ENCODE measurements around the gene MRPL1. TPM values are rescaled to one million over a fixed set of nuclear protein-coding genes. Genes with fewer than 3 reads are reported as not detected.

Gene MRPL1
- total and polyA plus RNA-seq, 9 of the 15 experiments (the other 6 are each of a cell fraction or from before 2014, with no cell fraction given) = 38.4 to 75.7 (median 63.7) TPM

DNA sequence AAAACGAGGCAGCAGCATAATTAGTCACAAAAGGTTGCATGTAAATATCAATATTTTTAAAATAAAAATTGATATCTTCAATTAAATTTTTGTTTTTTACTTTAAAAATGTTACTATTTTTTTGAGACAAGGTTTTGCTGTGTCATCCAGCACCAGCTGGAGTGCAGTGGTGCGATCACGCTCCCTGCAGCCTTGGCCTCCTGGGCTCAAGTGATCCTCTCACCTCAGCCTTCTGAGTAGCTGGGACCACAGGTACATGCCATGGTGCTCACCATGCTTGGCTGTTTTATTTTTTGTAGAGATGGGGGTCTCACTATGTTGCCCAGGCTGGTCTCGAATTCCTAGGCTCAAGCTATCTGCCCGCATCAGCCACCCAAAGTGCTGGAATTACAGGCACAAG is 97.7 kb downstream of the MRPL1 start:
- Histone ChIP-seq H3K27ac (ENCODE audit: extremely low read depth, low read depth, low read length) (no peak overlapping the region), H3K4me3 (no peak overlapping the region), H3K4me2 (ENCODE audit: insufficient read depth, low read length) (no peak overlapping the region), H3K9ac (ENCODE audit: insufficient read depth in 1 of 2, low read depth in 2 of 2, low read length in 2 of 2) (no peak overlapping the region), H3K36me3 (ENCODE audit: control insufficient read depth, insufficient read depth, low read length) (no peaks in the 10 kb centered on the region), H3K79me2 (ENCODE audit: control insufficient read depth, insufficient read depth, low read length) (no peaks in the 10 kb centered on the region), H2AFZ (ENCODE audit: low read depth, low read length) (no peak overlapping the region), H3K4me1 (replicated peaks in 1 of 2; ENCODE audit: control insufficient read depth in 2 of 2, insufficient read depth in 2 of 2, low read length in 2 of 2) (no peaks in the 10 kb centered on the region), H3K9me3 (replicated peaks; ENCODE audit: control insufficient read depth, insufficient read depth, low read depth, low read length) (no peaks in the 10 kb centered on the region), H4K20me1 (replicated peaks; ENCODE audit: control insufficient read depth, insufficient read depth, low read length) (no peaks in the 10 kb centered on the region), H3K9me1 (ENCODE audit: control insufficient read depth, insufficient read depth, low read length) (no peaks in the 10 kb centered on the region), H3K27me3 (ENCODE audit: control insufficient read depth in 2 of 2, insufficient read depth in 2 of 2, low read length in 2 of 2) (no peaks in the 10 kb centered on the region)
- TF ChIP-seq NFE2 (IDR thresholded peaks at IDR 0.05; ENCODE audit: low read depth) (peak; percentile 80), MAFF (IDR thresholded peaks at IDR 0.05; ENCODE audit: low read length) (peak; percentile 46; the same call in 1 of the 2 replicates), C11orf30 (IDR thresholded peaks at IDR 0.05; ENCODE audit: low read depth) (peak; percentile 38), ZNF316 (IDR thresholded peaks at IDR 0.05) (peak; percentile 46; the same call in 1 of the 2 replicates), RFX5 (IDR thresholded peaks at IDR 0.05; ENCODE audit: low read depth, low read length) (no peak), ZNF121 (CRISPR knock-in tag; conservative IDR thresholded peaks at IDR 0.05) (peak; percentile 18; the same call in 1 of the 2 replicates), SIN3A (IDR thresholded peaks at IDR 0.05; ENCODE audit: borderline replicate concordance in 2 of 2, control insufficient read depth in 1 of 2, low read depth in 2 of 2, low read length in 2 of 2) (no peak)
- 55% methylated on average over 5 of the region's 5 CpGs for WGBS (ENCODE audit: insufficient coverage, low coverage, missing lambda C conversion rate)
- peak in 1 of 4 experiments; percentile 10 for DNase-seq (ENCODE audit: extremely low read depth in 1 of 4, low spot score in 3 of 4)
- ChIA-PET CTCF (ENCODE audit: low intra/inter-chr PET ratio) (no interaction called here), POLR2A (no interaction called here)
- BruUV-seq (replicated peaks) = no TSS peak
- intact Hi-C loops (cut with micrococcal nuclease) = no loop called here
- in situ Hi-C loops (cut with MboI) = no loop called here
- FAIRE-seq = no peak
- ATAC-seq = peak; percentile 49; the same call in 1 of the 3 replicates

DNA sequence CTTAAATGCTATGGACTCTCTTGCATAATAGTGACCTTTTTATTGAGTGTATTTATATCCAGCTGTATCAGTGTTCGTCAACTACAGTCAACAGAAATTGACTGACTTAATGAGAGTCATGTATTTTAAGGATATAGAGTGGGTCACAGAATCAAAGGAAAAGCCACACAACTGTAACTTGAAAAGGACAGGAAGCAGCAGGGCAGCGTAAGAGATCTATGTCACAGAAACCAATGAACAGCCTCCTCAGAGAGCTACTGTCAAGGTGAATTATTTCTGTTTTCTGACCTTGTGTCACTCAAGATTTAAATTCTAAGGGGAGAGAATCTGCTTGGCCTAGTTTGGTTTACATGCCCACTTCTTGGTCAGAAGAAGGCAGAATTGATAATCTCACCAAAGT is 100.4 kb downstream of the MRPL1 start:
- in situ Hi-C loops (cut with MboI) = no loop called here
- no peak for TF ChIP-seq ZNF395 (CRISPR knock-in tag; IDR thresholded peaks at IDR 0.05)
- TF ChIP-seq, protein P1, sequence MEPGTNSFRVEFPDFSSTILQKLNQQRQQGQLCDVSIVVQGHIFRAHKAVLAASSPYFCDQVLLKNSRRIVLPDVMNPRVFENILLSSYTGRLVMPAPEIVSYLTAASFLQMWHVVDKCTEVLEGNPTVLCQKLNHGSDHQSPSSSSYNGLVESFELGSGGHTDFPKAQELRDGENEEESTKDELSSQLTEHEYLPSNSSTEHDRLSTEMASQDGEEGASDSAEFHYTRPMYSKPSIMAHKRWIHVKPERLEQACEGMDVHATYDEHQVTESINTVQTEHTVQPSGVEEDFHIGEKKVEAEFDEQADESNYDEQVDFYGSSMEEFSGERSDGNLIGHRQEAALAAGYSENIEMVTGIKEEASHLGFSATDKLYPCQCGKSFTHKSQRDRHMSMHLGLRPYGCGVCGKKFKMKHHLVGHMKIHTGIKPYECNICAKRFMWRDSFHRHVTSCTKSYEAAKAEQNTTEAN (CRISPR knock-in tag; IDR thresholded peaks at IDR 0.05) = no peak
- TF ChIP-seq ZNF354B (CRISPR knock-in tag; IDR thresholded peaks at IDR 0.05) = no peak
- TF ChIP-seq RCOR1 (IDR thresholded peaks at IDR 0.05; ENCODE audit: borderline replicate concordance in 1 of 2, low read depth in 2 of 2, low read length in 2 of 2) = no peak
- no peak for TF ChIP-seq BRCA1 (IDR thresholded peaks at IDR 0.05)
- no peak for TF ChIP-seq BRCA1 (CRISPR knock-in tag; IDR thresholded peaks at IDR 0.05)
- TF ChIP-seq ZBTB12 (CRISPR knock-in tag; IDR thresholded peaks at IDR 0.05) = no peak

More for the DNA sequence above, 100.4 kb downstream of the MRPL1 start:
- no peaks in the 10 kb centered on the region for H3K36me3 ChIP-seq (ENCODE audit: control insufficient read depth, insufficient read depth, low read length)
- no peaks in the 10 kb centered on the region; a peak in 1 of 5 replicates for H3K27me3 ChIP-seq (ENCODE audit: control insufficient read depth in 2 of 2, insufficient read depth in 2 of 2, low read length in 2 of 2)
- no peaks in the 10 kb centered on the region for H3K9me1 ChIP-seq (ENCODE audit: control insufficient read depth, insufficient read depth, low read length)
- WGBS (ENCODE audit: insufficient coverage, low coverage, missing lambda C conversion rate) = 22% methylated on average over 2 of the region's 2 CpGs
- POLR2A ChIA-PET = no interaction called here
- no peaks in the 10 kb centered on the region for H3K4me1 ChIP-seq (replicated peaks in 1 of 2; ENCODE audit: control insufficient read depth in 2 of 2, insufficient read depth in 2 of 2, low read length in 2 of 2)
- no peak for ATAC-seq
- DNase-seq (ENCODE audit: extremely low read depth in 1 of 4, low spot score in 3 of 4) = no peak
- intact Hi-C loops (cut with micrococcal nuclease) = no loop called here
- H3K27ac ChIP-seq (ENCODE audit: extremely low read depth, low read depth, low read length) = no peak overlapping the region
- no peak for FAIRE-seq
- CTCF ChIA-PET (ENCODE audit: low intra/inter-chr PET ratio) = no interaction called here
- H2AFZ ChIP-seq (ENCODE audit: low read depth, low read length) = no peak overlapping the region
- no peak overlapping the region for H3K4me2 ChIP-seq (ENCODE audit: insufficient read depth, low read length)
- no peaks in the 10 kb centered on the region for H3K9me3 ChIP-seq (replicated peaks; ENCODE audit: control insufficient read depth, insufficient read depth, low read depth, low read length)
- no peak overlapping the region for H3K4me3 ChIP-seq
- no peak overlapping the region for H3K9ac ChIP-seq (ENCODE audit: insufficient read depth in 1 of 2, low read depth in 2 of 2, low read length in 2 of 2)
- H4K20me1 ChIP-seq (replicated peaks; ENCODE audit: control insufficient read depth, insufficient read depth, low read length) = no peaks in the 10 kb centered on the region
- H3K79me2 ChIP-seq (ENCODE audit: control insufficient read depth, insufficient read depth, low read length) = no peaks in the 10 kb centered on the region
- BruUV-seq (replicated peaks) = no TSS peak

All from K562 (cell line).